K562 (cell line): ENCODE measurements around the gene RHD. TPM values are rescaled to one million over a fixed set of nuclear protein-coding genes. Genes with fewer than 3 reads are reported as not detected.
"Not testable (repeated sequence)": the region's sequence is repeated elsewhere in the genome, so short reads cannot be mapped to it uniquely, and the experiment has no call there.

ENCODE experiments used
- ATAC-seq: fragments of 200-7000 bp; cut with Tn5 transposase; 3 replicates; pipeline ENCODE4 v1.9.1; 2020; ENCODE audit warnings: moderate library complexity
- BruUV-seq: library from RNA; stranded (reverse); fragments of 400-500 nt; replicated peaks from 2 replicates; lab custom pipeline; 2021; lab: Mats Ljungman, UMichigan
- CTCF ChIA-PET: fragments of 300-600 bp; formaldehyde crosslinking; extraction: SDS; loops from one replicate; lab custom pipeline; 2021; ENCODE audit warnings: low intra/inter-chr PET ratio; lab: Yijun Ruan, JAX
- POLR2A ChIA-PET: fragments of 300-600, 350-650 bp; sonication (Branson Sonifier 250); formaldehyde crosslinking; extraction: SDS; loops from one replicate; lab custom pipeline; 2021; ENCODE audit warnings: antibody characterized with exemption, inconsistent platforms; lab: Yijun Ruan, JAX
- DNase-seq, 4 experiments: peaks; one replicate each; pipeline versions ENCODE4 v3.0.0 to v3.0.0-alpha.2; 2011 to 2018; ENCODE audit warnings: low spot score in 3 of 4, mixed read lengths in 3 of 4; ENCODE audit errors: extremely low read depth in 1 of 4
- FAIRE-seq: peaks from 2 replicates; lab custom pipeline; 2011; peaks lifted over from hg19 to GRCh38; lab: Jason Lieb, UNC
- H2AFZ ChIP-seq: 2 replicates; pipeline ENCODE4 v1.6.0; 2011; ENCODE audit warnings: low read depth, low read length, control low read depth, inconsistent platforms
- H3K27ac ChIP-seq: fragments of 200-600 bp; 3 replicates; pipeline ENCODE4 v1.8.0; 2011; ENCODE audit warnings: low read depth, mild to moderate bottlenecking, control low read depth, inconsistent platforms, low read length, moderate library complexity, mixed read lengths; ENCODE audit errors: extremely low read depth
- H3K27me3 ChIP-seq, 2 experiments: fragments of 300-600 bp in 1 of 2; 2 replicates in 1 of 2; 3 replicates in 1 of 2; pipeline versions ENCODE4 v1.6.0 to v1.8.0; 2011; ENCODE audit warnings: inconsistent platforms in 2 of 2, low read length in 2 of 2, mild to moderate bottlenecking in 1 of 2, mixed read lengths in 1 of 2, moderate library complexity in 1 of 2; ENCODE audit not compliant: control insufficient read depth in 2 of 2, insufficient read depth in 2 of 2
- H3K36me3 ChIP-seq: fragments of 300-600 bp; 3 replicates; pipeline ENCODE4 v1.8.0; 2011; ENCODE audit warnings: mild to moderate bottlenecking, low read length, inconsistent platforms; ENCODE audit not compliant: control insufficient read depth, insufficient read depth
- H3K4me1 ChIP-seq, 2 experiments: fragments of 200-600 bp in 1 of 2; replicated peaks in 1 of 2; 2 replicates in 1 of 2; 3 replicates in 1 of 2; pipeline versions ENCODE4 v1.5.1 to v1.8.0; 2011; ENCODE audit warnings: inconsistent platforms in 2 of 2, low read length in 2 of 2, mild to moderate bottlenecking in 1 of 2, mixed read lengths in 1 of 2, moderate library complexity in 1 of 2; ENCODE audit not compliant: control insufficient read depth in 2 of 2, insufficient read depth in 2 of 2
- H3K4me2 ChIP-seq: 2 replicates; pipeline ENCODE4 v1.6.1; 2011; ENCODE audit warnings: low read length, control low read depth, inconsistent platforms, mixed read lengths; ENCODE audit not compliant: insufficient read depth
- H3K4me3 ChIP-seq: fragments of 200-600 bp; sonication (generic), shearing (Covaris generic); 2 replicates; pipeline ENCODE4 v1.5.1; 2016; ENCODE audit warnings: control low read depth, inconsistent platforms
- H3K79me2 ChIP-seq: fragments of 200-600 bp; 3 replicates; pipeline ENCODE4 v1.8.0; 2011; ENCODE audit warnings: low read length, inconsistent platforms; ENCODE audit not compliant: control insufficient read depth, insufficient read depth
- H3K9ac ChIP-seq, 2 experiments: 2 replicates each; pipeline versions ENCODE4 v1.6.0 to v1.6.1; 2011; ENCODE audit warnings: low read depth in 2 of 2, low read length in 2 of 2, control low read depth in 1 of 2, inconsistent platforms in 1 of 2, mild to moderate bottlenecking in 1 of 2, mixed read lengths in 1 of 2; ENCODE audit not compliant: insufficient read depth in 1 of 2
- H3K9me1 ChIP-seq: one replicate; pipeline ENCODE4 v1.6.0; 2011; ENCODE audit warnings: inconsistent platforms, mild to moderate bottlenecking, low read length, moderate library complexity; ENCODE audit not compliant: control insufficient read depth, insufficient read depth
- H3K9me3 ChIP-seq: replicated peaks from 2 replicates; pipeline ENCODE4 v1.5.1; 2011; ENCODE audit warnings: low read depth, low read length, inconsistent platforms; ENCODE audit not compliant: control insufficient read depth, insufficient read depth
- H4K20me1 ChIP-seq: replicated peaks from 2 replicates; pipeline ENCODE4 v1.6.1; 2011; ENCODE audit warnings: low read length, inconsistent platforms, mixed read lengths; ENCODE audit not compliant: control insufficient read depth, insufficient read depth
- C11orf30 ChIP-seq: fragments of 450-650 bp; IDR thresholded peaks from 2 replicates; pipeline ENCODE4 v1.6.1; 2016; ENCODE audit warnings: low read depth, mild to moderate bottlenecking
- CBFA2T2 ChIP-seq: fragments of 450-650 bp; conservative IDR thresholded peaks from 2 replicates; pipeline ENCODE4 v1.6.1; 2017; ENCODE audit warnings: mild to moderate bottlenecking
- CCNT2 ChIP-seq: IDR thresholded peaks from 2 replicates; pipeline ENCODE4 v1.6.1; 2011; ENCODE audit warnings: borderline replicate concordance, low read depth, mild to moderate bottlenecking, moderate library complexity, mixed read lengths, low read length; ENCODE audit not compliant: insufficient read length; ENCODE audit errors: extremely low read depth
- CREM ChIP-seq: IDR thresholded peaks from 2 replicates; pipeline ENCODE4 v1.6.1; 2014; ENCODE audit warnings: antibody characterized with exemption, low read depth
- DPF2 ChIP-seq: fragments of 450-650 bp; IDR thresholded peaks from 2 replicates; pipeline ENCODE4 v1.6.1; 2016
- EP300 ChIP-seq: IDR thresholded peaks from 2 replicates; pipeline ENCODE4 v1.6.1; 2012; ENCODE audit warnings: low read length, improper control_type of control experiment
- FOSL1 ChIP-seq: fragments of 200-800 bp; sonication (Bioruptor generic); conservative IDR thresholded peaks from 2 replicates; pipeline ENCODE4 v1.6.1; 2016; ENCODE audit warnings: missing genetic modification characterization, missing compliant biosample characterization
- GATAD2A ChIP-seq: fragments of 450-650 bp; IDR thresholded peaks from 2 replicates; pipeline ENCODE4 v1.6.1; 2017
- HDAC2 ChIP-seq: fragments of 450-650 bp; IDR thresholded peaks from 2 replicates; pipeline ENCODE4 v1.6.1; 2016; ENCODE audit warnings: mild to moderate bottlenecking
- HMGN3 ChIP-seq: IDR thresholded peaks from 2 replicates; pipeline ENCODE4 v1.6.1; 2011; ENCODE audit warnings: borderline replicate concordance, low read depth, mild to moderate bottlenecking, mixed read lengths, low read length; ENCODE audit not compliant: insufficient read length; ENCODE audit errors: extremely low read depth
- LCOR ChIP-seq: sonication (generic); formaldehyde crosslinking; IDR thresholded peaks from 2 replicates; pipeline ENCODE4 v1.8.0; 2022; ENCODE audit warnings: mild to moderate bottlenecking, missing genetic modification reagents
- MAZ ChIP-seq, 2 experiments: fragments of 450-650 bp in 1 of 2; sonication (generic) in 1 of 2; formaldehyde crosslinking; IDR thresholded peaks in 1 of 2; conservative IDR thresholded peaks in 1 of 2; 2 replicates each; pipeline versions ENCODE4 v1.4.0 to v1.5.0; 2020; ENCODE audit warnings: mild to moderate bottlenecking in 1 of 2, missing genetic modification reagents in 1 of 2
- MBD2 ChIP-seq: sonication (generic); IDR thresholded peaks from 2 replicates; pipeline ENCODE4 v1.6.1; 2016; ENCODE audit warnings: low read depth, borderline replicate concordance
- MEIS2 ChIP-seq: fragments of 450-650 bp; IDR thresholded peaks from 2 replicates; pipeline ENCODE4 v1.6.1; 2014; ENCODE audit warnings: mild to moderate bottlenecking; ENCODE audit not compliant: partially characterized antibody
- NCOA2 ChIP-seq, 2 experiments: fragments of 450-650 bp; IDR thresholded peaks; 2 replicates each; pipeline ENCODE4 v1.6.1; 2018; ENCODE audit warnings: mild to moderate bottlenecking in 2 of 2, moderate library complexity in 1 of 2; ENCODE audit not compliant: partially characterized antibody in 2 of 2
- PML ChIP-seq: IDR thresholded peaks from 2 replicates; pipeline ENCODE4 v1.6.1; 2012; ENCODE audit warnings: low read length, inconsistent platforms
- RCOR1 ChIP-seq, 2 experiments: IDR thresholded peaks; 2 replicates each; pipeline ENCODE4 v1.6.1; 2012; ENCODE audit warnings: low read depth in 2 of 2, low read length in 2 of 2, borderline replicate concordance in 1 of 2, improper control_type of control experiment in 1 of 2
- SMARCE1 ChIP-seq: fragments of 450-650 bp; IDR thresholded peaks from 2 replicates; pipeline ENCODE4 v1.7.1; 2016; ENCODE audit warnings: mild to moderate bottlenecking
- TRIM24 ChIP-seq, 2 experiments: fragments of 450-650 bp; IDR thresholded peaks; 2 replicates each; pipeline ENCODE4 v1.6.1; 2016
- ZBTB17 ChIP-seq: fragments of 450-650 bp; formaldehyde crosslinking; IDR thresholded peaks from 2 replicates; pipeline ENCODE4 v1.4.0; 2020; ENCODE audit warnings: mild to moderate bottlenecking
- ZNF584 ChIP-seq: fragments of 200-800 bp; sonication (Bioruptor generic); IDR thresholded peaks from 2 replicates; pipeline ENCODE4 v1.6.1; 2016; ENCODE audit warnings: low read depth, mild to moderate bottlenecking, missing genetic modification characterization, missing compliant biosample characterization
- ZNF644 ChIP-seq: fragments of 200-800 bp; sonication (Bioruptor generic); IDR thresholded peaks from 2 replicates; pipeline ENCODE4 v1.6.1; 2016; ENCODE audit warnings: low read depth, missing genetic modification characterization, missing compliant biosample characterization
- ZNF766 ChIP-seq: fragments of 200-800 bp; sonication (Bioruptor generic); conservative IDR thresholded peaks from 2 replicates; pipeline ENCODE4 v1.6.1; 2016; ENCODE audit warnings: missing genetic modification characterization, missing compliant biosample characterization
- WGBS: fragments of 100-300 bp; shearing (Covaris generic); methylation state at CpG from one replicate; pipeline ENCODE4 v1.1.6; 2016; ENCODE audit warnings: low coverage, mixed read lengths; ENCODE audit not compliant: insufficient coverage; ENCODE audit errors: missing lambda C conversion rate; 5-methylcytosine and 5-hydroxymethylcytosine counted together
- in situ Hi-C: fragments of 300-500 bp; cut with MboI; formaldehyde crosslinking; loops from 4 replicates; pipeline ENCODE4 v1.15.0; 2018; ENCODE audit warnings: inconsistent platforms, mixed read lengths
- intact Hi-C: fragments of 100-400 bp; cut with micrococcal nuclease; formaldehyde crosslinking; loops from 2 replicates; pipeline ENCODE4 v1.14.2; 2022
- polyA plus RNA-seq, 8 experiments: library from polyadenylated mRNA; depleted of rRNA in 4 of 8; stranded (reverse) in 5 of 8; unstranded in 3 of 8; fragments of >200 nt; fragmentation: Nextera tagmentation in 2 of 8; fragmentation: Illumina TruSeq in 1 of 8; extraction: Ambion mirVana in 2 of 8; extraction: Trizol in 1 of 8; gene quantifications; 2 replicates each; pipeline versions ENCODE4 v1.2.1 to v1.2.3, GENCODE V29; 2011 to 2014; ENCODE audit warnings: inconsistent platforms in 1 of 8, missing spikeins in 1 of 8
- total RNA-seq, 7 experiments: library from RNA; depleted of rRNA in 6 of 7; stranded (reverse); fragments of >200 nt in 6 of 7; fragmentation: Illumina TruSeq in 2 of 7; extraction: Trizol in 2 of 7; gene quantifications; 2 replicates each; pipeline versions ENCODE4 v1.2.1 to v1.2.3, GENCODE V29; 2011 to 2021; ENCODE audit warnings: low replicate concordance in 1 of 7
- TF ChIP-seq, protein P1 (sequence below), 2 experiments: fragments of 450-650 bp; conservative IDR thresholded peaks; 2 replicates each; pipeline ENCODE4 v1.6.1; 2017; ENCODE audit warnings: mild to moderate bottlenecking in 2 of 2, moderate library complexity in 2 of 2

RHD gene
- total and polyA plus RNA-seq, 9 of the 15 experiments (the other 6 are each of a cell fraction or from before 2014, with no cell fraction given), result 8.8 to 32.4 (median 15.0) TPM

GRCh38 chr1:25279693-25280111 is 7.4 kb downstream of the RHD start:
- H4K20me1 ChIP-seq, H3K9ac ChIP-seq, H3K9me1 ChIP-seq, H3K9me3 ChIP-seq, H3K27me3 ChIP-seq, H3K36me3 ChIP-seq, BruUV-seq, in situ Hi-C loops, H3K4me3 ChIP-seq, POLR2A ChIA-PET, H2AFZ ChIP-seq, CTCF ChIA-PET: not testable (repeated sequence)
- Histone ChIP-seq H3K4me2 (peak overlapping the region; percentile 46; the same call in 1 of the 2 replicates), H3K79me2 (peaks cover 23% of the 10 kb centered on the region), H3K27ac (peak overlapping the region; percentile 76; the same call in 1 of the 3 replicates), H3K4me1 (peaks cover 11 to 28% of the 10 kb centered on the region in 2 experiments; a peak in 4 of 5 replicates)
- 0% methylated on average over 4 of the region's 5 CpGs for WGBS
- DNase-seq (peak in 1 of 4 experiments; percentile 86), ATAC-seq (peak; percentile 86), FAIRE-seq (peak; percentile 99)
- intact Hi-C loops, result loop anchor here (10.0 kb wide), 1 partner anchor 155 kb away; the partner anchor contains the start of gene MACO1
- TF ChIP-seq ZNF584, result peak; percentile 66; the same call in 1 of the 2 replicates
- peak; percentile 80 for TF ChIP-seq EP300
- TF ChIP-seq DPF2, result peak; percentile 86; the same call in 1 of the 2 replicates
- peak; percentile 58 for TF ChIP-seq MBD2
- TF ChIP-seq C11orf30, result 0 out of 2 replicates have a peak, but pooled peaks have one; percentile 22
- peak; percentile 83 for TF ChIP-seq HMGN3
- TF ChIP-seq ZBTB17 (CRISPR knock-in tag), result peak; percentile 94
- peak; percentile 42 for TF ChIP-seq NCOA2 (IDR thresholded peaks at IDR 0.05; ENCODE audit: partially characterized antibody in 2 of 2)
- TF ChIP-seq CBFA2T2, result peak; percentile 98
- peak; percentile 52 for TF ChIP-seq MEIS2
- TF ChIP-seq TRIM24 (IDR thresholded peaks at IDR 0.05), result peak; percentile 80 to 90
- peak; percentile 62 for TF ChIP-seq ZNF766
- TF ChIP-seq CREM, result peak; percentile 58
- TF ChIP-seq HDAC2, result peak; percentile 90
- TF ChIP-seq FOSL1 (tag), result peak; percentile 51; the same call in 1 of the 2 replicates
- peak; percentile 90 for TF ChIP-seq SMARCE1
- peak; percentile 61; the same call in 1 of the 2 replicates for TF ChIP-seq LCOR (CRISPR knock-in tag)
- TF ChIP-seq PML, result peak; percentile 90
- peak; percentile 44 to 88; a peak in 3 of 4 replicates for TF ChIP-seq RCOR1 (IDR thresholded peaks at IDR 0.05; ENCODE audit: borderline replicate concordance in 1 of 2, low read depth in 2 of 2, low read length in 2 of 2)
- TF ChIP-seq ZNF644 (tag), result 0 out of 2 replicates have a peak, but pooled peaks have one; percentile 58
- TF ChIP-seq CCNT2, result peak; percentile 87
- peak; percentile 75; the same call in 1 of the 2 replicates for TF ChIP-seq GATAD2A
- TF ChIP-seq, protein P1, sequence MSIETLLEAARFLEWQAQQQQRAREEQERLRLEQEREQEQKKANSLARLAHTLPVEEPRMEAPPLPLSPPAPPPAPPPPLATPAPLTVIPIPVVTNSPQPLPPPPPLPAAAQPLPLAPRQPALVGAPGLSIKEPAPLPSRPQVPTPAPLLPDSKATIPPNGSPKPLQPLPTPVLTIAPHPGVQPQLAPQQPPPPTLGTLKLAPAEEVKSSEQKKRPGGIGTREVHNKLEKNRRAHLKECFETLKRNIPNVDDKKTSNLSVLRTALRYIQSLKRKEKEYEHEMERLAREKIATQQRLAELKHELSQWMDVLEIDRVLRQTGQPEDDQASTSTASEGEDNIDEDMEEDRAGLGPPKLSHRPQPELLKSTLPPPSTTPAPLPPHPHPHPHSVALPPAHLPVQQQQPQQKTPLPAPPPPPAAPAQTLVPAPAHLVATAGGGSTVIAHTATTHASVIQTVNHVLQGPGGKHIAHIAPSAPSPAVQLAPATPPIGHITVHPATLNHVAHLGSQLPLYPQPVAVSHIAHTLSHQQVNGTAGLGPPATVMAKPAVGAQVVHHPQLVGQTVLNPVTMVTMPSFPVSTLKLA (conservative IDR thresholded peaks at IDR 0.05), result peak in 1 of 2 experiments; percentile 68; a peak in 2 of 4 replicates
- peak; percentile 16 to 45; a peak in 1 of 4 replicates for TF ChIP-seq MAZ (CRISPR knock-in tag; conservative IDR thresholded peaks at IDR 0.05 in 1 of 2, IDR thresholded peaks at IDR 0.05 in 1 of 2)
